Mesodermal cell (in vitro differentiated cells): ENCODE results near the gene FCHO2. TPM values are rescaled to one million over a fixed set of nuclear protein-coding genes. Genes with fewer than 3 reads are reported as not detected.
"Not testable (repeated sequence)": the region's sequence is repeated elsewhere in the genome, so short reads cannot be mapped to it uniquely, and the experiment has no call there.

Experiments
- H3K27ac ChIP-seq: 2 replicates; pipeline ENCODE4 v1.7.0; 2013; ENCODE audit warnings: mild to moderate bottlenecking, low read depth, low read length, moderate library complexity; ENCODE audit not compliant: severe bottlenecking
- H3K36me3 ChIP-seq: 2 replicates; pipeline ENCODE4 v1.7.1; 2013; ENCODE audit warnings: mild to moderate bottlenecking, low read length, moderate library complexity; ENCODE audit not compliant: control insufficient read depth, insufficient read depth
- H3K4me1 ChIP-seq: one replicate; pipeline ENCODE4 v1.7.1; 2013; ENCODE audit warnings: mild to moderate bottlenecking, low read length; ENCODE audit not compliant: insufficient read depth, control insufficient read depth, poor library complexity, severe bottlenecking
- H3K4me3 ChIP-seq: 2 replicates; pipeline ENCODE4 v1.7.0; 2013; ENCODE audit warnings: low read length, control low read depth, mild to moderate bottlenecking; ENCODE audit not compliant: insufficient read depth, poor library complexity, severe bottlenecking; ENCODE audit errors: extremely low read depth
- H3K9me3 ChIP-seq: 2 replicates; pipeline ENCODE4 v1.7.1; 2013; ENCODE audit warnings: mild to moderate bottlenecking, low read length, moderate library complexity; ENCODE audit not compliant: control insufficient read depth
- WGBS, 2 experiments: methylation state at CpG; one replicate each; pipeline ENCODE4 v1.1.5; 2013; ENCODE audit warnings: missing lambda C conversion rate in 2 of 2; ENCODE audit not compliant: insufficient coverage in 2 of 2; 5-methylcytosine and 5-hydroxymethylcytosine counted together
- polyA plus RNA-seq, 2 experiments: library from polyadenylated mRNA; stranded (reverse); fragments of 50-300 nt; gene quantifications; one replicate each; pipeline ENCODE4 v1.2.3, GENCODE V29; 2013

The FCHO2 gene, protein sequence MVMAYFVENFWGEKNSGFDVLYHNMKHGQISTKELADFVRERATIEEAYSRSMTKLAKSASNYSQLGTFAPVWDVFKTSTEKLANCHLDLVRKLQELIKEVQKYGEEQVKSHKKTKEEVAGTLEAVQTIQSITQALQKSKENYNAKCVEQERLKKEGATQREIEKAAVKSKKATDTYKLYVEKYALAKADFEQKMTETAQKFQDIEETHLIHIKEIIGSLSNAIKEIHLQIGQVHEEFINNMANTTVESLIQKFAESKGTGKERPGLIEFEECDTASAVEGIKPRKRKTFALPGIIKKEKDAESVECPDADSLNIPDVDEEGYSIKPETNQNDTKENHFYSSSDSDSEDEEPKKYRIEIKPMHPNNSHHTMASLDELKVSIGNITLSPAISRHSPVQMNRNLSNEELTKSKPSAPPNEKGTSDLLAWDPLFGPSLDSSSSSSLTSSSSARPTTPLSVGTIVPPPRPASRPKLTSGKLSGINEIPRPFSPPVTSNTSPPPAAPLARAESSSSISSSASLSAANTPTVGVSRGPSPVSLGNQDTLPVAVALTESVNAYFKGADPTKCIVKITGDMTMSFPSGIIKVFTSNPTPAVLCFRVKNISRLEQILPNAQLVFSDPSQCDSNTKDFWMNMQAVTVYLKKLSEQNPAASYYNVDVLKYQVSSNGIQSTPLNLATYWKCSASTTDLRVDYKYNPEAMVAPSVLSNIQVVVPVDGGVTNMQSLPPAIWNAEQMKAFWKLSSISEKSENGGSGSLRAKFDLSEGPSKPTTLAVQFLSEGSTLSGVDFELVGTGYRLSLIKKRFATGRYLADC
- polyA plus RNA-seq (2013, experiment 1 of 2), result 17.1 TPM
- 16.5 TPM for polyA plus RNA-seq (2013, experiment 2 of 2)

DNA sequence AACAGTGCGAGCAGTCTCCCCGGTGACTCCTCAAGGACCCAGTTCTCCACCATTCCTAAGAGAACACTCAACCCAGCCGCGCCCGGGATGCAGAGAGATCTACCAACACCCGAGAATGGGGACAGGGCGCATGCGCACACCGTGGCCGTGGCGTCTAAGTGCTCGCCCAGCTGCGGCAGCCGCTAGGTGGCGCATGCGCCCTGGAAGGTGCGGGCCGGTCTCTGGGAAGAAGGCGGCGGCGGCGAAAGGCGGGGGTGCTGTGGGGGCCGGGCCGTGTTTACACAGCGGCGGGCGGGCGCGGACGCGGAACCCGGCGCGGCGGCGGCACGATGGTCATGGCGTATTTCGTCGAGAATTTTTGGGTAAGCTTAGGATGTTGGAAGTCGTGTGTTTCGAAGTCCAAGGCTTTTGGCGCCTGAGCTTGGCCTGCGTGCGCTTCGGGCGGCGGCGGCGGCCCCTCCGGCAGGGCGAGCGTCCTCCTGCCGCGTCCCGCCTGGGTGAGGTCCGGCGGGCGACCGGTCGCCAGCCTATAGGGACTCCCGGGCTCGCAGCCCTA lies at the start of gene FCHO2:
Gene FCHO2, plus strand, starts transcription at position 274 of the 556 bp plus-strand sequence. Its CDS starts 56 bp downstream, at position 330.
- 1 to 2% methylated on average over 40 to 42 of the region's 64 CpGs for WGBS, 2 experiments
- Histone ChIP-seq H3K9me3 (no peaks in the 10 kb centered on the region), H3K4me3 (peak within 1 kb of the TSS; percentile 67)

DNA sequence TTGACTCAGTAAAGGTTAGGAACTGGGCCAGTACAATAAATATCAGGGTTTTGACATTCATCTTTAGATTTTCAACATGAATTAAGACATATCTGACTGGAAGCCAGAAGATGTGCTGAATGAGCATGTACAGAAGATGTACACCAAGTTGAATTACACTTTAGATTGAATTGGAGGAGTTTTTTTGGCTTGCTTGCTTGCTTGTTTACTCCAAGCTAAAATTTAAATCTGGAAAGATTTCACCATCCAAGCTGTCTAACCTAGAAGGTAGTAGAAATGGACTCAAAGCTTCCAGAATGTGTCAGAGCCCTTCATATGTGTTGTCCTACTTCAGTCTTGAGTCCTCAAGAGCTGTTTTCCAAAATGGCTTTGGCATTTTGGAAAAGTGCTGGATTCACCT lies 49.0 kb upstream of the FCHO2 start:
- no peak overlapping the region for H3K4me3 ChIP-seq
- H3K4me1 ChIP-seq, result no peaks in the 10 kb centered on the region
- H3K27ac ChIP-seq, result no peak overlapping the region
- H3K36me3 ChIP-seq, result peaks cover 81% of the 10 kb centered on the region
- H3K9me3 ChIP-seq, result no peaks in the 10 kb centered on the region

More for the DNA sequence above, at the start of gene FCHO2:
- Histone ChIP-seq H3K4me1 (no peaks in the 10 kb centered on the region), H3K27ac (peak within 1 kb of the TSS; percentile 88), H3K36me3 (no peaks in the 10 kb centered on the region)

DNA sequence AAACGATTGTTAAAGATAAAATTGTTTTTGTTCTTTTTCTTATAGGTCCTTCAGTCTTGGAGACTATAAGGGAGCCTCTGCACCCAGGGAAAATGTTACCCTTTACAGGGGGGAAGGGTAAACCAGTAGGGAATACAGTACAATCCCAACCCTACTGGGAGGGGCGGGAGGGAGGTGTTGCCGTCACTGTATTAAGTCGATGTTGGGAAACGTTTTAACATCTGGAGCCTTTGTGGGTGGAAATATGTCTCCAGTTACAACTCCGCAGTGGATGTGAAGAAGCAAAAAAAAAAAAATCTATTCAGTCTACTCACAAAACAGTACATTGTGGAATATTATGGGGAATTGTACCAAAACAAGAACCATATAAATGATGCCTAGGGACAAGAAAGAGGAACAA lies 47.2 kb upstream of the FCHO2 start:
- no CpG with 5 or more reads among the region's 6 CpGs for WGBS, 2 experiments

DNA sequence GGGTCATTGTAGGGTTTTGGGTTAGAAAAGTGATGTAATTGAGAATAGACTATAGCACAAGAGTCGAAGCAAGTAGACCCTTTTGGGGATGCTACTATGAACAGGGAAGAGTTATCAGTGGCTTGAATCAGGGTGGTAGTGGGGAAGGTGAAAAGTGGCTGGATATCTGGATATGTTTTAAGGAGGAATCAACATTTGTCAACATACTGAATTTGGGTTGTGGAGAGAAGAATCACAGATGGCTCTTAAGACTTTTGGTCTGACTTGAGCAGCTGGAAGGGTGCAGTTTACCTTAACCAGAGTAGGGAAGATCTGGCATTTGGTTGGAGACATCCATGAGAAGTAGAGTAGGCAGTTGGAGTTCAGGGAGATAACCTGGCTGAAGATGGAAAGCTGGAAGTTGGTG lies 38.5 kb upstream of the FCHO2 start:
- Histone ChIP-seq H3K27ac (no peak overlapping the region), H3K4me1 (no peaks in the 10 kb centered on the region), H3K4me3 (no peak overlapping the region), H3K9me3 (no peaks in the 10 kb centered on the region), H3K36me3 (peaks cover 9% of the 10 kb centered on the region)
- WGBS, 2 experiments, result 94 to 100% methylated on average over 1 of the region's 1 CpG

More for the DNA sequence above, 47.2 kb upstream of the FCHO2 start:
- peaks cover 80% of the 10 kb centered on the region for H3K36me3 ChIP-seq
- H3K27ac ChIP-seq, result no peak overlapping the region
- no peaks in the 10 kb centered on the region for H3K9me3 ChIP-seq
- no peaks in the 10 kb centered on the region for H3K4me1 ChIP-seq
- H3K4me3 ChIP-seq, result no peak overlapping the region

DNA sequence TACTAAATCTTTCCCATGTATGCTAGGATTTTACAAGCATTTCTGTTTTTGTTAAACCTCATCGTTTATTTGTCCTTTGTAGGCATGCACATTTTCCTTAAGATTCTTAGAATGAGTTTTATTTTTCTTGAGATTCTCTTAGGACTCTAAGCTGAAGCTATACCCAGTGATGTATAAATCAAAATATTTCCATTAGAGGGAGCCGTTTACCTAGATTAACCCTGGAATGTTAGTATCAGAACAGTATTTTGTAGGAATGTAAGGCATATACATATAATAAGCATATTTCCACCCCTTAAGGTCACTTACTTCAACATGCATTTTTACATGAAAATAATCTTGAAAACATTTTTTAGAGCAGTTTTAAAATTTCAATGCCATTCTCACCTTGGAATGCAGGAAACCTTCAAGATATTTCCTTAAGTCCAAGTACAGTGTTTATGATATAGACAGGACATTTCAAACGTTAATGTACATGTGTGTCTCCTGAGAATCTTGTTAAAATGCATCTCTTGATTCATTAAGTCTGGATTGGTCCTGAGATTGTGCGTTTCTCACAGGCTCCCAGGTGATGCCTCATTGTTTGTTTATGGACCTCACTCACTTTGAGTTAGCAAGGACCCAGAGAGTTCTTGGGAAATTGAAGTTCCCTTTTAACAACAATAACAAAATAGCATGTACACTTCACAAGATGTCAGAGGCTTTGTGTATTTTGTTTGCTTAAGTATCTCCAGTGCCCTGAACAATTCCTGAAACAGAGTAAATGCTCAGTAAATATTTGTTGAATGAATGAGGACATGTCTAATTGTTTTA lies 34.9 kb upstream of the FCHO2 start:
- Histone ChIP-seq H3K4me3 (no peak overlapping the region), H3K9me3 (no peaks in the 10 kb centered on the region), H3K4me1 (no peaks in the 10 kb centered on the region), H3K27ac (no peak overlapping the region), H3K36me3 (peaks cover 3% of the 10 kb centered on the region)
- WGBS, 2 experiments, result 33% methylated on average over 1 of the region's 4 CpGs; no CpG with 5 or more reads in 1 of the 2 experiments

DNA sequence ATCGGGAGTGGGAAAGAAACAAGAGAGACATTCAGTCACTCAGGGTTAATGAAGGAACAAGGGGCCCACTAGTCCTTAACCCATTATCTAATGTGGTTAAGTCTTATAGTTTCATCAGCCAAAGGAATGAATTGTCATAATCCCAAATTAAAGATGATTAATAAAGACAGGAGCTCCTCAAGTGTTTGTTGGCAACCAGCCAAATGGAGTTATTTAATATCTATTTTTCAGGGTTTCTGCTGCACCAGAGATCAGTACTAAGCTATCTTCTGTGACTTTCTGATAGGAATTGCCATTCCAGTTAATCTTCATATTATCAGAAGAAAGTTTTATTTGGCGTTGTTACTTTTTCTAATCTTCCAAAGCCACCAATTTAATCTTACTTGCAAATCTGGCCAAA lies 34.0 kb upstream of the FCHO2 start:
- WGBS, 2 experiments, result 100% methylated on average over 1 of the region's 2 CpGs; no CpG with 5 or more reads in 1 of the 2 experiments
- Histone ChIP-seq H3K27ac (no peak overlapping the region), H3K36me3 (peaks cover 3% of the 10 kb centered on the region), H3K4me3 (no peak overlapping the region), H3K9me3 (no peaks in the 10 kb centered on the region), H3K4me1 (no peaks in the 10 kb centered on the region)

DNA sequence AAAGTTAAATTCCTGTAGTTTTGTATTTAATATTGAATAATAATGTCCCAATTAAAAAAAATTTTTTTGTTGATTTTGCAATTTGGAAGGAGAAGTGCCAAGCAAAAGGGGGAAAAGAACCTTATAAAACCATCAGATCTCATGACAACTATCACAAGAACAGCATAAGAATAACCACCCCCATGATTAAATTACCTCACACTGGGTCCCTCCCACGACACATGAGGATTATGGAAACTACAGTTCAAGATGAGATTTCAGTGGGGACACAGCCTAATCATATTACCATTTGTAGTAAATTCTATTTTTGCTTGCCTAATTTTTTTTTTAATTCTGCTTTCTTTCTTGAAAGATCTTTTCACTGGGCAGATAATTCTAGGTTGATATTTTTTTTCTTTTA lies 33.4 kb upstream of the FCHO2 start:
- no peak overlapping the region for H3K27ac ChIP-seq
- WGBS, 2 experiments, result no CpG with 5 or more reads among the region's 1 CpG
- peaks cover 3% of the 10 kb centered on the region for H3K36me3 ChIP-seq
- no peak overlapping the region for H3K4me3 ChIP-seq
- H3K4me1 ChIP-seq, result no peaks in the 10 kb centered on the region
- no peaks in the 10 kb centered on the region for H3K9me3 ChIP-seq

DNA sequence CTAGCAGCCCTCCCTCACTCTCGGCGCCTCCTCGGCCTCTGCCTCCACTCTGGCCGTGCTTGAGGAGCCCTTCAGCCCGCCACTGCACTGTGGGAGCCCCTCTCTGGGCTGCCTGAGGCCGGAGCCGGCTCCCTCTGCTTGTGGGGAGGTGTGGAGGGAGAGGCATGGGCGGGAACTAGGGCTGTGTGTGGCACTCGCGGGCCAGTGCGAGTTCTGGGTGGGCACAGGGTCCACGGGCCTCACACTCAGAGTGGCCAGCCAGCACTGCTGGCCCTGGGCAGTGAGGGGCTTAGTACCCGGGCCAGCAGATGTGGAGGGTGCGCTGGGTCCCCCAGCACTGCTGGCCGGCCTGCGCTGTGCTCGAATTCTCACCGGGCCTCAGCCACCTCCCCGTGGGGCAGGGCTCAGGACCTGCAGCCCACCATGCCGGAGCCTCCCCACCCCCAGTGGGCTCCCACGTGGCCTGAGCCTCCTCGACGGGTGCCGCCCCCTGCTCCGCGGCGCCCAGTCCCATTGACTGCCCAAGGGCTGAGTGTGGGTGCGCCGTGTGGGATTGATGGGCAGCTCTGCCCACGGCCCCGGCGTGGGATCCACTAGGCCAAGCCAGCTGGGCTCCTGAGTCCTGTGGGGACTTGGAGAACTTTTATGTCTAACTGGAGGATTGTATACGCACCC lies 30.4 kb upstream of the FCHO2 start:
- no peak overlapping the region for H3K4me3 ChIP-seq
- 93 to 94% methylated on average over 27 to 29 of the region's 33 CpGs for WGBS, 2 experiments
- H3K9me3 ChIP-seq, result no peaks in the 10 kb centered on the region
- no peak overlapping the region for H3K27ac ChIP-seq
- H3K4me1 ChIP-seq, result no peaks in the 10 kb centered on the region
- H3K36me3 ChIP-seq, result peaks cover 3% of the 10 kb centered on the region

DNA sequence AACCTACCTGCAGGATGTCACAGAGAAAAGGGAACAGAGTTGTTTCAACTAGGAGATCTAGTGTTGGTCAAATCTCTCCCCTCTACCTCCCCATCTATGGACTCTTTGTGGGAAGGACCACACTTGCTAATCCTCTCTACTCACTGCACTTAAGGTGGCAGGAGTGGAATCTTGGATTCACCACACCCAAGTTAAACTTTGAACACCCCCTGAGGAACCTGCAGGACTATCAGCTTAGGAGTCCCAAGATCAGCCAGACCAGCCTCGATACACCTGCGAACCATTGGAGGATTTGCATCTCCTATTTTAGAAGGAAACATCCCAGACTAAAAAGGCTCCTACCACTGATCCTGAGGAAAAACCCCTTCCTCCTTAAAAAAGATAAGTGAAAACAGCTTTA lies 23.2 kb upstream of the FCHO2 start:
- not testable (repeated sequence) for H3K27ac ChIP-seq

More for the DNA sequence above, 23.2 kb upstream of the FCHO2 start:
- not testable (repeated sequence) for H3K4me3 ChIP-seq, H3K36me3 ChIP-seq, H3K4me1 ChIP-seq, H3K9me3 ChIP-seq
- 94 to 100% methylated on average over 2 of the region's 2 CpGs for WGBS, 2 experiments
